Kidney (tissue), 14 donors: ENCODE results near the gene CX3CR1. TPM values are rescaled to one million over a fixed set of nuclear protein-coding genes. Genes with fewer than 3 reads are reported as not detected.

Experiments used
- DNase-seq, 5 donors: peaks; one replicate each; pipeline ENCODE4 v3.0.0-alpha.2; 2013 to 2020
- FAIRE-seq: peaks from 2 replicates; lab custom pipeline; 2012; peaks lifted over from hg19 to GRCh38; lab: Jason Lieb, UNC
- H3K27ac ChIP-seq, 2 donors: one replicate each; pipeline ENCODE4 v1.7.0; 2013; ENCODE audit warnings: low read depth in 2 of 2, low read length in 2 of 2, inconsistent platforms in 1 of 2
- H3K27me3 ChIP-seq: one replicate; pipeline ENCODE4 v1.7.1; 2013; ENCODE audit warnings: low read length, inconsistent platforms; ENCODE audit not compliant: control insufficient read depth, insufficient read depth
- H3K36me3 ChIP-seq, 3 donors: one replicate each; pipeline versions ENCODE4 v1.7.0 to v1.7.1; 2013; ENCODE audit warnings: low read length in 3 of 3, control low read depth in 1 of 3, inconsistent platforms in 1 of 3; ENCODE audit not compliant: insufficient read depth in 3 of 3, control insufficient read depth in 2 of 3
- H3K4me1 ChIP-seq, 3 donors: one replicate each; pipeline versions ENCODE4 v1.7.0 to v1.7.1; 2013; ENCODE audit warnings: low read length in 3 of 3, inconsistent platforms in 1 of 3, low read depth in 1 of 3; ENCODE audit not compliant: control insufficient read depth in 2 of 3, insufficient read depth in 2 of 3
- H3K4me3 ChIP-seq, 3 donors: one replicate each; pipeline versions ENCODE4 v1.7.0 to v1.8.1; 2013; ENCODE audit warnings: low read length in 3 of 3, control low read depth in 1 of 3, inconsistent platforms in 1 of 3
- H3K9ac ChIP-seq, 3 donors: one replicate each; pipeline versions ENCODE4 v1.7.0 to v1.7.1; 2013; ENCODE audit warnings: low read length in 3 of 3, control low read depth in 1 of 3, inconsistent platforms in 1 of 3
- H3K9me3 ChIP-seq, 3 donors: one replicate each; pipeline versions ENCODE4 v1.7.0 to v1.7.1; 2013; ENCODE audit warnings: low read length in 3 of 3, control low read depth in 1 of 3, inconsistent platforms in 1 of 3; ENCODE audit not compliant: control insufficient read depth in 2 of 3, insufficient read depth in 1 of 3
- CTCF ChIP-seq: IDR thresholded peaks from 3 replicates; pipeline ENCODE4 v1.5.1; 2012; ENCODE audit warnings: mild to moderate bottlenecking, moderate library complexity, borderline replicate concordance; ENCODE audit not compliant: insufficient read depth; ENCODE audit errors: extremely low read depth
- intact Hi-C: fragments of 100-400 bp; cut with DNase I; formaldehyde crosslinking; loops from one replicate; pipeline ENCODE4 v1.11.1; 2022
- polyA plus RNA-seq: library from polyadenylated mRNA; stranded (reverse); fragments of 350-450 nt; fragmentation: Illumina TruSeq; extraction: RNeasy Lipid Tissue Mini Kit (QIAGEN cat#74804); gene quantifications from one replicate; pipeline ENCODE4 v1.2.3, GENCODE V29; 2014; ENCODE audit warnings: low read depth, low replicate concordance; ENCODE audit not compliant: insufficient read depth
- total RNA-seq: library from RNA; stranded (reverse); fragmentation: NEBNext Ultra II Directional; extraction: Animal tissue kit (Norgen Biotek cat#: 25700); gene quantifications from one replicate; pipeline ENCODE4 v1.2.1, GENCODE V29; 2021
- donor health status: control.
- donor health status: control.
- donor health status: control.
- donor health status: control.
- donor health status: control.
- donor health status: DM: yes; HTN: yes; CAD: no.
- donor health status: Normal renal cell carcinoma (clear cell type).

The CX3CR1 gene
- total and polyA plus RNA-seq, 2 donors from 2014 or later = 0.99 to 4.4 TPM

GRCh38 chr3:39216176-39216790 is 63.6 kb downstream of the CX3CR1 start:
- no peaks in the 10 kb centered on the region for H3K36me3 ChIP-seq
- TF ChIP-seq CTCF = no peak
- DNase-seq = no peak
- intact Hi-C loops = no loop called here
- H3K4me3 ChIP-seq = no peak overlapping the region
- H3K27me3 ChIP-seq = no peaks in the 10 kb centered on the region
- FAIRE-seq = no peak
- H3K9me3 ChIP-seq = no peaks in the 10 kb centered on the region
- H3K4me1 ChIP-seq = no peaks in the 10 kb centered on the region
- no peak overlapping the region for H3K9ac ChIP-seq
- H3K27ac ChIP-seq = no peak overlapping the region

GRCh38 chr3:39213613-39214012 is 66.2 kb downstream of the CX3CR1 start:
- TF ChIP-seq CTCF = no peak
- no peak overlapping the region for H3K27ac ChIP-seq
- H3K36me3 ChIP-seq = no peaks in the 10 kb centered on the region
- no peak for FAIRE-seq
- no peak for DNase-seq
- no peak overlapping the region for H3K4me3 ChIP-seq
- no peaks in the 10 kb centered on the region for H3K27me3 ChIP-seq
- H3K9ac ChIP-seq = no peak overlapping the region
- no peaks in the 10 kb centered on the region for H3K9me3 ChIP-seq
- no peaks in the 10 kb centered on the region for H3K4me1 ChIP-seq
- intact Hi-C loops = no loop called here

Other genes starting within 250 kb of the CX3CR1 start
- gene SCN11A, start 228.1 kb downstream of the CX3CR1 start, total RNA-seq = 0.25 TPM
- 0.17 TPM for gene SCN11A, start 228.1 kb downstream of the CX3CR1 start, polyA plus RNA-seq
- gene WDR48, start 228.0 kb downstream of the CX3CR1 start, total RNA-seq = 48.3 TPM
- 21.0 TPM for gene WDR48, start 228.0 kb downstream of the CX3CR1 start, polyA plus RNA-seq
- gene GORASP1, start 172.4 kb downstream of the CX3CR1 start, total RNA-seq = 70.9 TPM
- gene GORASP1, start 172.4 kb downstream of the CX3CR1 start, polyA plus RNA-seq = 38.8 TPM
- gene TTC21A, start 172.4 kb downstream of the CX3CR1 start, total RNA-seq = 14.1 TPM
- 4.8 TPM for gene TTC21A, start 172.4 kb downstream of the CX3CR1 start, polyA plus RNA-seq
- gene CSRNP1, start 126.4 kb downstream of the CX3CR1 start, total RNA-seq = 21.6 TPM
- 16.5 TPM for gene CSRNP1, start 126.4 kb downstream of the CX3CR1 start, polyA plus RNA-seq
- 0.09 TPM for gene XIRP1, start 87.4 kb downstream of the CX3CR1 start, total RNA-seq
- not detected for gene XIRP1, start 87.4 kb downstream of the CX3CR1 start, polyA plus RNA-seq
- 0.19 TPM for gene CCR8, start 49.7 kb upstream of the CX3CR1 start, total RNA-seq
- not detected for gene CCR8, start 49.7 kb upstream of the CX3CR1 start, polyA plus RNA-seq
- gene SLC25A38, start 103.3 kb upstream of the CX3CR1 start, total RNA-seq = 24.9 TPM
- 42.3 TPM for gene SLC25A38, start 103.3 kb upstream of the CX3CR1 start, polyA plus RNA-seq
- 806 TPM for gene RPSA, start 126.7 kb upstream of the CX3CR1 start, total RNA-seq
- 1,249 TPM for gene RPSA, start 126.7 kb upstream of the CX3CR1 start, polyA plus RNA-seq
- 0.16 TPM for gene MOBP, start 187.6 kb upstream of the CX3CR1 start, total RNA-seq
- not detected for gene MOBP, start 187.6 kb upstream of the CX3CR1 start, polyA plus RNA-seq